SU-DHL-6 (cell line): ENCODE results near the gene RAMACL.

Experiments used
- H2AFZ ChIP-seq: fragments of 200-600 bp; sonication (generic); 2 replicates; pipeline ENCODE4 v1.6.1; 2014; ENCODE audit warnings: low read depth, mild to moderate bottlenecking, moderate library complexity, mixed read lengths, antibody characterized with exemption, low read length; ENCODE audit not compliant: severe bottlenecking
- H3F3A ChIP-seq: fragments of 200-600 bp; shearing (Covaris generic); 2 replicates; pipeline ENCODE4 v1.6.0; 2016; ENCODE audit warnings: antibody characterized with exemption, mild to moderate bottlenecking; ENCODE audit not compliant: insufficient read depth
- H3K27ac ChIP-seq: fragments of 200-600 bp; sonication (generic); 2 replicates; pipeline ENCODE4 v1.5.1; 2016; ENCODE audit warnings: low read depth, mild to moderate bottlenecking, low read length, moderate library complexity, mixed read lengths
- H3K27me3 ChIP-seq: fragments of 200-600 bp; sonication (generic), shearing (Covaris generic); 2 replicates; pipeline ENCODE4 v1.6.0; 2014; ENCODE audit warnings: mild to moderate bottlenecking, low read length
- H3K36me3 ChIP-seq: fragments of 200-600 bp; sonication (generic); 2 replicates; pipeline ENCODE4 v1.6.1; 2014; ENCODE audit warnings: mild to moderate bottlenecking, low read length, mixed read lengths
- H3K4me2 ChIP-seq: fragments of 300-600, 200-600 bp; shearing (Covaris generic), sonication (generic); 2 replicates; pipeline ENCODE4 v1.6.0; 2014; ENCODE audit warnings: low read length, low read depth, mild to moderate bottlenecking; ENCODE audit not compliant: poor library complexity, severe bottlenecking
- H3K4me3 ChIP-seq: fragments of 200-600 bp; sonication (generic); 2 replicates; pipeline ENCODE4 v1.5.1; 2014; ENCODE audit warnings: antibody characterized with exemption, low read length, mild to moderate bottlenecking, mixed read lengths; ENCODE audit not compliant: insufficient read depth, poor library complexity, severe bottlenecking
- H3K79me2 ChIP-seq: fragments of 200-600 bp; sonication (generic); 2 replicates; pipeline ENCODE4 v1.6.1; 2014; ENCODE audit warnings: mild to moderate bottlenecking, low read length, moderate library complexity; ENCODE audit not compliant: insufficient read depth
- H3K9ac ChIP-seq: fragments of 200-600 bp; sonication (generic); 2 replicates; pipeline ENCODE4 v1.7.0; 2014; ENCODE audit warnings: mild to moderate bottlenecking, low read length
- H3K9me2 ChIP-seq: fragments of 200-600 bp; sonication (generic); replicated peaks from 2 replicates; pipeline ENCODE4 v1.6.1; 2014; ENCODE audit warnings: low read length; ENCODE audit not compliant: insufficient read depth
- H3K9me3 ChIP-seq: fragments of 200-600 bp; sonication (generic); 2 replicates; pipeline ENCODE4 v1.6.1; 2014; ENCODE audit warnings: low read length, mixed read lengths; ENCODE audit not compliant: insufficient read depth
- H4K20me1 ChIP-seq: fragments of 200-600 bp; sonication (generic); 2 replicates; pipeline ENCODE4 v1.6.1; 2014; ENCODE audit warnings: low read depth, mild to moderate bottlenecking, antibody characterized with exemption, low read length, moderate library complexity, mixed read lengths
- EZH2phosphoT487 ChIP-seq: fragments of 200-600 bp; sonication (generic), shearing (Covaris generic); conservative IDR thresholded peaks from 2 replicates; pipeline ENCODE4 v1.6.1; 2018; ENCODE audit warnings: mild to moderate bottlenecking, antibody characterized with exemption, low read length, moderate library complexity, mixed read lengths
- TF ChIP-seq, protein P1 (sequence below): fragments of 200-600 bp; sonication (generic); IDR thresholded peaks from one replicate; pipeline ENCODE4 v1.5.1; 2017; ENCODE audit warnings: antibody characterized with exemption, mild to moderate bottlenecking, low read length, moderate library complexity; ENCODE audit not compliant: insufficient read depth, poor library complexity, severe bottlenecking

RAMACL gene

DNA sequence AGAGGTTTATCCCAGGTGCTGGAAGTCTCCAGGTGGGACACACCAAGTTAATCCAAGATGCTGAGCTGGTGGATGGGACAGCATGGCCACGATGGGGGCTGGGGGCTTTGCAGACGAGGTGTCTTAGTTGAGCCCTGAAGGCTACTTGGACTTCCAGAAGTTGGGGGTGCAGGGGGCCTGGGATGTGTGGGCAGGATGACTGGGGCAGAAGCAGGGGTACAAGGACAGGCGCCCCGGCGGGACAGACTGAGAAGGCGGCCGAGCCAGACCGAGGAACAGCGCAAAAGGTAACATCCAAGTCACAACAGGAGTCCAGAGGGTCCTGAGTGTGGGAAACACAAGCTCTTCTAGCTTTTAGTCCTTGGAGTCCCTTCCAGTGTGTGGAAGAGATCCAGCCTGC lies 23.8 kb downstream of the RAMACL start:
- no peaks in the 10 kb centered on the region for H3K9me2 ChIP-seq
- no peaks in the 10 kb centered on the region for H3K36me3 ChIP-seq
- H2AFZ ChIP-seq, result no peak overlapping the region
- no peak overlapping the region for H3K27ac ChIP-seq
- H3K27me3 ChIP-seq, result no peaks in the 10 kb centered on the region
- no peaks in the 10 kb centered on the region for H3K79me2 ChIP-seq
- H3K9me3 ChIP-seq, result no peaks in the 10 kb centered on the region
- no peaks in the 10 kb centered on the region for H3F3A ChIP-seq
- no peak overlapping the region for H3K9ac ChIP-seq
- TF ChIP-seq, protein P1, sequence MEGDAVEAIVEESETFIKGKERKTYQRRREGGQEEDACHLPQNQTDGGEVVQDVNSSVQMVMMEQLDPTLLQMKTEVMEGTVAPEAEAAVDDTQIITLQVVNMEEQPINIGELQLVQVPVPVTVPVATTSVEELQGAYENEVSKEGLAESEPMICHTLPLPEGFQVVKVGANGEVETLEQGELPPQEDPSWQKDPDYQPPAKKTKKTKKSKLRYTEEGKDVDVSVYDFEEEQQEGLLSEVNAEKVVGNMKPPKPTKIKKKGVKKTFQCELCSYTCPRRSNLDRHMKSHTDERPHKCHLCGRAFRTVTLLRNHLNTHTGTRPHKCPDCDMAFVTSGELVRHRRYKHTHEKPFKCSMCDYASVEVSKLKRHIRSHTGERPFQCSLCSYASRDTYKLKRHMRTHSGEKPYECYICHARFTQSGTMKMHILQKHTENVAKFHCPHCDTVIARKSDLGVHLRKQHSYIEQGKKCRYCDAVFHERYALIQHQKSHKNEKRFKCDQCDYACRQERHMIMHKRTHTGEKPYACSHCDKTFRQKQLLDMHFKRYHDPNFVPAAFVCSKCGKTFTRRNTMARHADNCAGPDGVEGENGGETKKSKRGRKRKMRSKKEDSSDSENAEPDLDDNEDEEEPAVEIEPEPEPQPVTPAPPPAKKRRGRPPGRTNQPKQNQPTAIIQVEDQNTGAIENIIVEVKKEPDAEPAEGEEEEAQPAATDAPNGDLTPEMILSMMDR, result no peak
- TF ChIP-seq EZH2phosphoT487, result no peak
- H3K4me2 ChIP-seq, result no peak overlapping the region
- H4K20me1 ChIP-seq, result no peaks in the 10 kb centered on the region
- H3K4me3 ChIP-seq, result no peak overlapping the region

DNA sequence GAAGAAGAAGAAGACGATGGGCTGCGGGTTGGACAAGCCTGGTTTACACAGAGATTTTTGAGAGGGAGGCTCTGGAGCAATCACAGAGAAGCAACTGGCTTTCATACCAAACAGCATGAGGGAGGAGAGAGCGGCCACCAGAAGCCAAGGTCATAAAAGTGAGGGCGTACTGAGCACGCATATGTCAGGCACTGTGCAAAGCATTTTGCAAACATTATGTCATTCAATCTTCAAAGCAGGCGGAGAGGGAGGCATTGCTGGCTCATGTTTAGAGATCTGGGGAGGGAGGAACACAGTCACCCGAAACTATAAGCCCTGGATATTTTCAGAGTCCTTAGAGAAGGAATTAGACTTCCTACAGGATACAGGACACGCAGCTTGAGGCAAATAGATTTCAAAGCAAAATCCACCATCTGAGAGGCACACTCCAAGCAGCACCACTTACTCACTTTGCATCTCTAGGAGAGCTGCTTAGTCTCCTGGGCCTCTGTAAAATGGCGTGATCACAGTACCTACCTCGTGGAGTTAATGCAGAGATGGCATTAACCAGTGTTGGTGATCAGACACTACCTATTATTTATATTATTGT lies 24.6 kb downstream of the RAMACL start:
- H3K9me3 ChIP-seq, result no peaks in the 10 kb centered on the region
- no peak overlapping the region for H3K4me3 ChIP-seq
- H4K20me1 ChIP-seq, result no peaks in the 10 kb centered on the region
- H3K4me2 ChIP-seq, result no peak overlapping the region
- H3K27ac ChIP-seq, result no peak overlapping the region
- no peaks in the 10 kb centered on the region for H3K36me3 ChIP-seq
- H3K9ac ChIP-seq, result no peak overlapping the region
- no peaks in the 10 kb centered on the region for H3F3A ChIP-seq
- no peak for TF ChIP-seq EZH2phosphoT487
- TF ChIP-seq, protein P1, result no peak
- H3K9me2 ChIP-seq, result no peaks in the 10 kb centered on the region
- no peak overlapping the region for H2AFZ ChIP-seq
- H3K27me3 ChIP-seq, result no peaks in the 10 kb centered on the region
- no peaks in the 10 kb centered on the region for H3K79me2 ChIP-seq

DNA sequence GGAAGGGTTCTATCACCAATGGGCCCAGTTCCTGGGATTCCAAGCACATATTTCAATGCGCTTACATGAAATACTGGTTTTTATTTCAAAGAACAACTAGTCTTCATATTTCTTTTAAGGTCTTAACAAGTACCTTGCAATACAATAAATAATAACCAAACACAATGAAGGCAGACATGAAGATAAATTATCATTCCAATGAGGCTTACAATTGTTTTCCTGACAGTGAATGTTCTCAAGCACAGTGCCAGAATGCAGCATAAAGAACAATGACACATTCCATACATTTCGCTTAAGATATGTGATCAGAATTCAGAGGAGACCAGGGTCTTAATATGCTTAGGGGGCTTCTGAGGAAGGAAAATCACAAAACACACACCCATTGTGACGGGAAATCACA lies 26.3 kb downstream of the RAMACL start:
- no peaks in the 10 kb centered on the region for H3K36me3 ChIP-seq
- H2AFZ ChIP-seq, result no peak overlapping the region
- no peaks in the 10 kb centered on the region for H3K9me2 ChIP-seq
- H3F3A ChIP-seq, result no peaks in the 10 kb centered on the region
- no peaks in the 10 kb centered on the region for H4K20me1 ChIP-seq
- no peaks in the 10 kb centered on the region for H3K79me2 ChIP-seq
- H3K9ac ChIP-seq, result no peak overlapping the region
- H3K4me2 ChIP-seq, result no peak overlapping the region
- no peaks in the 10 kb centered on the region for H3K27me3 ChIP-seq
- H3K4me3 ChIP-seq, result no peak overlapping the region
- TF ChIP-seq, protein P1, result no peak
- TF ChIP-seq EZH2phosphoT487, result no peak
- no peaks in the 10 kb centered on the region for H3K9me3 ChIP-seq
- H3K27ac ChIP-seq, result no peak overlapping the region
